Left colon (tissue), 2 donors: ENCODE data around the gene MIB2. TPM values are rescaled to one million over a fixed set of nuclear protein-coding genes. Genes with fewer than 3 reads are reported as not detected.

Experiments
- ATAC-seq: fragments of 200-7000 bp; cut with Tn5 transposase; one replicate; pipeline ENCODE4 v1.9.1; 2020; ENCODE audit warnings: mild to moderate bottlenecking, moderate library complexity
- DNase-seq, 2 donors: peaks; one replicate each; pipeline ENCODE4 v3.0.0-alpha.2; 2020
- intact Hi-C, 2 donors: fragments of 100-400 bp; cut with DNase I in 1 of 2; cut with micrococcal nuclease in 1 of 2; formaldehyde crosslinking; loops; one replicate each; pipeline versions ENCODE4 v1.11.2 to v1.14.0; 2022; cut with DNase I, micrococcal nuclease
- total RNA-seq, 2 donors: library from RNA; stranded (reverse); fragmentation: NEBNext Ultra II Directional; extraction: Animal tissue kit (Norgen Biotek cat#: 25700); gene quantifications; one replicate each; pipeline ENCODE4 v1.2.1, GENCODE V29; 2021
- donor health status: DM: no; HTN: no; CAD: no.
- donor health status: DM: yes; HTN: yes; CAD: no.

Gene MIB2
- total RNA-seq, 2 donors from 2014 or later = 84.8 to 86.1 TPM

DNA sequence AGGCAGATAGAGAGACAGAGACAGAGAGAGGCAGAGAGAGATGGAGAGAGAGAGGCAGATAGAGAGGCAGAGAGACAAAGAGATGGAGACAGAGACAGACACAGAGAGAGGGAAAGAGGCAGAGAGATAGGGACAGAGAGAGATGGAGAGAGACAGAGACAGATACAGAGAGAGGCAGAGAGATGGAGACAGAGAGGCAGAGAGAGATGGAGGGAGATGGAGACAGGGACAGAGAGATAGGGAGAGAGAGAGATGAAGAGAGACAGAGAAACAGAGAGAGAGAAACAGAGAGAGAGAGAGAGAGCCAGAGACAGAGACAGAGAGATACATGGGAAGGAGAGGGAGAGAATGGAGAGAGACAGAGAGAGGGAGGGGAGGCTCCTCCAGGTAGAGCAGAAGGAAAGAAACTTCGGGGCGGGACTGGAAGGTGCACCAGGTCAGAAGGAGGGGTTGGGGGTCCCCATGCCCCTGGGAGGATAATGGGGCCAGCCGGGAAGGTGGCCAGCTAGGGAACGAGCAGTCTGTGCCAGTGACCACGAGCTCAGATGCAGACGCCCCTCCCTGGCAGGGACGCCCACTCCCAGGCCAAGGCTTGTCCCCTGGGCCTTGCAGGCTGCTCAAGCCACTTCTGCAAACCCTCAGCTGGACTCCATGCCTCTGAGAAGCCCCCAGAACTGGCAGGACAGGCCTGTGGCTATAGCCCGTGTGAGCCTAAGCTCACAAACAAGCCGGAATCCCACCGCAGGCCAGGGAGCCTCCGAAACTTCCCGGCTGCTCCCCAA lies 18.6 kb upstream of the MIB2 start:
- ATAC-seq = no peak
- intact Hi-C loops = no loop called here
- no peak for DNase-seq

DNA sequence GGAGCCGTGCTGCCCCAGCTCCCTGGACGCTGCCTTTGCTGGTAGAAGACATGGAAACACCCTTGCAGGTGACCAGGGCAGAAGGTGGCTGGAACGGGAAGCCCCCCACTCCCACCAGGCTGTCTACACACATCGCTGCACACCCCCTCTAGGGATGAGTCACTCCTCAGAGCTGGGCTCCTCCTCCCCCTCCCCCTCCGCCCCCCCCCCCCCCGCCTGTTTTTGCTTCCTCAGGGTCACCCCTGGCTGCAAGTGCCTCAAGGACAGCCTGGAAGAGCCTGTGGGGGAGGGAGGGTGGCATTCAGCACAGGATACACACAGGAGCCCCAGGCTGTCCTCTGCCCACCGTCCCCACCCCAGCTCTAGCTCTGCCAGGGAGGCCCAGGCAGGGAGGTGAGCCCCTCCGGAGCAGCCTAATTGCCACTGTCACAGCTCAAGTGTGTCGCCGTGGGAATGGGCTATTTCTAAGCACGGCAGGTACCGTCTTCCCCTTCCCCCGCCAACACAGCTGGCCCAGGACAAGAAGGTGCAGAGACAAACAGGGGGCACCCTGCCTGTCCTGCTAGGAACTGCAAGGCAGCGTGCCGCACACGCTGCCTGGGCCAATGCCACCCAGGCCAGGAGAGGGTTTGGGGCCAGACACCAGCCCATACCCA lies 17.9 kb upstream of the MIB2 start:
- intact Hi-C loops = no loop called here
- DNase-seq = no peak
- peak; percentile 62 for ATAC-seq

DNA sequence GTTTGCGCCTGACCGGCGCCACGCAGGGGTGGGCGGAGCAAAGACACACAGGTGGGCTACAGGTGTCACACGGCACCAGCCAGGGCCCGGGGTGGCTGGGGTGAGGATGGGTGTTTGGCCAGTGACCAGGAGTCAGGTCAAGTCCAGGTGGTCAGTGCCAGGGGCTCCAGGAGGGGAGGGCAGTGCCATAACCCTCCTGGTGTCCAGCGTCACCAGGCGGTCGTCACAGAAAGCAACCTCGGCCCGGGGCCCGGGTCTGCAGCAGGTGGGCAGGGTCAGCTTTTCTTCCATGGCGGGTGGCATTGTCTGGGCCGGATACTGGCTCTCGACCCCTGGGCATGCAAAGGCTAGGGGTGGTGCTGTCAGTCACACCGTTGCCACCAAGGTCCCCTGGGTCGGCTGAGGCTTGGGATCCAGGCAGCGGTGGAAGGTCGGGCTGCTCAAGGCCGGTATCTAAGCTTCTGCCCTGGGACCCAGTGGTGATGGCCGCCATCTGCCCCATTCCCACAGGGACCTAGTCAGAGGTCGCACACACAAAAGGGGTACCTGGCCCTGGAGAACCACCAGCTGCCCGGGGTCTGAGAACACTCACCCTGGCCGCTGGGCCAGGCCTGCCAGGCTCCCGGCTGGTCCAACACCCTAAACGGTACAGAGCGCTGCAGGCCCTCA lies 17.1 kb upstream of the MIB2 start:
- DNase-seq = no peak
- ATAC-seq = no peak
- intact Hi-C loops = no loop called here

DNA sequence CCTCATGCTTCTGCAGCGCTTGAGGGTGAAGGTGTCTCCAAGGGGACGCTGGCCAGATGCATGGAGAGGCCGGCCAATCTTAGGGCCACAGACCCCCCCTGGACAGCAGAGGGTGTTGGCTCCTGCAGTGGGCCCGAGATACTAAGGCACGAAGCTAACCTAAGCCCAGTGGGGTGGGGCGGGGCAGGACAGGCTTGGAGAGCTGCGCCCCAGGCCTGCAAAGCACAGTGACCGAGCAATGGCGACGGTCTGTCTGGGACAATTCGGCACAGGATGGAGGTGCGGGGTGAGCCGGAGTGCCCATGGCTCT lies 16.6 kb upstream of the MIB2 start:
- intact Hi-C loops = no loop called here
- DNase-seq (no peak), ATAC-seq (no peak)

DNA sequence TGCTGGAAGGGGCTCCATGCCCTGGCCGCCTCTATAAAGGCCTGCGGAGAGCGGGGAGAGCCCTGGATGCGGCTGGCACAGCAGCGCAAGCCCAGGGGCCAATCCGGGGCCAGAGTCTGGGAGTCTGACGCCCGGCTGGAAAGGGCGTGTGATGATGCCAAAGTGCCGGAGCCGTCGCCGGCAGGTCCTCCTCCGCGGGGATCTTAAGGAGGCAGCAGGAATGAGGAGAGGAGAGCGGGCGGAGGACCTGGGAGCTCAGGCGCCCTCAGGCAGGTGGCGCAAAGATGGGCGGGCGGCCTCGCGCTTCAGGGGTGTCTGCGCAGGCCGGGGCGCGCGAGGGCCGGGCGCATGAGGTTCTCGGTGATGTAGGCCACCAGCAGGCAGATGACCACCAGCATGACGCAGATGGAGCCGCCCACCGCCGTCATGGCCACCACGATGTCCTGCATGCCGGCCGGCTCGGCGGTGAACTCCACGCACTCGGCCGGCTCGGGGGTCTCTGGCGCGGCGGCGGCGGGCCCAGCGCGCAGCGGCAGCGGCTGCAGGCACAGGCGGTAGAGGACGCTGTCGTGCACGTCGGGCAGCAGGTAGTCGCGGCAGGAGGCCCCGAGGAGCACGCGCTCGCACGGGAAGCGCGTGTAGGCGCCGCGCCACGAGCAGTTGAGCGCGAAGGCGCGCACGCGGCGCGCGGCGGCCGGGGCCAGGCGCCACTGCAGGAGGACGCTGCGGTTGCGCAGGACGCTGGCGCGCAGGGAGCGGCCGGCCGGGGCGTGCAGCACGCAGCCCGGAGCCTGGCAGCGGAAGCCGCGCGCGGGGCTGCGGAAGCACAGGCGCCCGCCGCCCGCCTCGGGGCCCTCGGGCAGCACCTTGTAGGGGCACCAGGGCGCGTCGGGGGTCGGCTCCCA lies 16.0 kb upstream of the MIB2 start:
- intact Hi-C loops = no loop called here
- DNase-seq (no peak), ATAC-seq (peak; percentile 56)

DNA sequence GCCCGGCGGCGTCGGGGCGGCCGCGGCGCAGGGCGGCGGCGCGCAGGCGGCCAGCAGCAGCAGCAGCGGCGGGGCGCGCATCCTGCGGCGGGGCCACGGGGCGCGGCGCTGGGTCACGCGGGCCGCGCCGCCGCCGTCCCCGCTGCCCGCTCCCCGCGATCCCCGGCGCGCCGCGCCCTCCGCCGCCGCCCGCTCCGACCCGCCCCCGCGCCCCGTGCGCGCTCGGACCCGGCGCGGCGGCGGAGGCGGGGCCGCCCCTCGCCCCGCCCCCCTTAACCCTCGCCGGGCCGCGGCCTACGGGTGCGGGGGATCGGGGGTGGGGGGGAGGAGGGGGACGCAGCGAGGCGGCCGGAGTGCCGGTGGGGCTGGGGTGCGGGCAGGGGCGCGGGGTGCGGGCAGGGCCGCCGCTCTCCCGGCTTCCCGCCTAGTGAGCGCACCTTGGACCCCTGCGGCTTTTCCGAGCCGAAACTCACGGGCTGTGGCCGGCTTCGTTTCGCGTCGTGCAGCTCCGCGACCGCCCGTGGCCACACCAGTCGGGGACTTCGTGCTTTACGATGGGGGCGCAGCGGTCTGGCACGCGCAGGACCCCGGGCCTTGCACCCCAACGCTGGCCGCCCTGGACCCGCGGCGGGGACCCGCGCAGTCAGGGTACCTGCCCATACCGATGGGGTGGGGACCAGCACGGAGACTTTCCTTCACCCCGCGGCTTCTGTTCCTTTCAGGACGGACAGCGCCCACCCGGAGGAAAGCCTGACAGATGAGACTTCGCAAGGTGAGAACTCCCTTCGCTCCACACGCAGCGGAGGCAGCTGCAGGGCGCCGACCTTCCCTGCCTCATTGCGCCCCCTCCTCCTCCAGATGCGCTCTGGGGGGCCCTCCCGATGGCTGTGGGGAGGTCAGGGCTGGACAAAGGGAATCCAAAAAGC lies 15.1 kb upstream of the MIB2 start, which contains the start of gene FNDC10:
Gene FNDC10, minus strand, starts transcription at position 201 of the 926 bp plus-strand sequence. Its CDS starts 120 bp downstream, at position 81.
- ATAC-seq (peak; percentile 36), DNase-seq (no peak)
- intact Hi-C loops = no loop called here

DNA sequence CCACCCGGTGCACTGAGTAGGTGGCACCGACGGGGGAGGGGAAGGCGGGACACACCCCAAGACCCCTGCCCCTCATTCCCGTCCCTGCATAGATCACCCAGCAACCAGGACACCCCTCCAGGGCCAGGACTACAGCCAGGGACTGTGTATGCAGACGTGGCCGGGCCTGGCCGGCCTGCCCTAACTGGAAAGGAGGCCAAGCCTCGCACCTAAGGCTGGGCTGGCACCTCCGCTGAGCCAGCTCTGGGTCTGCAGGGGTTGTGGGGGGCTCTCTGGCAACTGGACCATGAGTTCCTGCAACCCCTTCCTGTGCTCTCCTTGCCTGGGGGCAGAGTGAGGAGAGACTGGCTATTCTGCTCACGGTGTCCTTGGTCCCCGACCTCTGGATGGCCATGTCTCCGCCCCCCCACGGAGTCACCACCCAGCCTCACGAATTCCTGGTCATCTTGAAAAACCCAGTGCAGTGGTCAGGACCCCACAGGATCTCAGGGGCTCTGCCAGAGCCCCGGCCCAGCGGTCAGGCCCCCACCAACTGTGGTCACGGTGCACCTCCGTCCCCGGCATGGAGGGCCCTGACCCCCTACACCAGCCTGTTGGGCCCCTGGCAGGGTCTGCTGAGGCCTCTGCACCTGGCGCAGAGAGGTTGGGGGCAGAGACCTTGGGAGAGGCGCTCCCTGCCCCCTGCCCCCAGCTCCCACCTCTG lies 14.3 kb upstream of the MIB2 start:
- intact Hi-C loops = no loop called here

DNA sequence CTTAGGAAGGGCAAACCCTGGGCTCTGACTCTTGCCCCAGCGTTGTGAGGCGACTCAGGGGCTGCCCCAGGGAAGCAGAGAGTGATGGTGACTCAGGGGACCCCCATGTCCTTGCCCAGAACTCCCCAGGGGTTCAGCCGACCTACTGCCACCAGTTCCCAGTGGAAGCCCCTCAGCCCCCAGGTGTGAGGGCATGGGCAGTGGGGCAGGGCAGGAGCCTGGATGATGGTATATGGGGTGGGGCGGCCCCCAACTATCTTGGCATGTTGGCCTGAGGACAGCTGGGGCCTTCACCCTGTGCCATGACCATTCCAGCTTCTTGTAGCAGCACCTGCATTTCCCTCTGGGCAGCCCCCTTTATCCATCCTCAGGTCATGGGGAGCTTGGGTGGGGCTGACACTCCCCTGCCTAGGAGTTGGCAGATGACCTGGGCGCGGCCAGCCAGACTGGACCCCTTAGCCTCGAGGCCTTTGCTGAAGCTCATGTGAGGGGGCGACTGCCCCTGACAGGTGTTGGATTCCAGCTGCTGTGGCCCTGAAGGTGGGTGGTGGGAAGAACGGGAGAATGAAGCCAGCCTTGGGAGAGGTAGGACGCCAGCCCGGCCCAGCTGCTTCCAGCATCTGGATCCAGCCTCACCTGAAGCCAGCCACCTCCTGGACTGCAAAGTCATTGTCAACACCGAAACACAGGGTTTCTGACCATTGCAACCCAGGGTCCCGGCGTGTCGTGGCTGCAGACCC lies 13.6 kb upstream of the MIB2 start:
- intact Hi-C loops = no loop called here
- no peak for DNase-seq
- no peak for ATAC-seq

More for the DNA sequence above, 14.3 kb upstream of the MIB2 start:
- no peak for DNase-seq
- no peak for ATAC-seq

DNA sequence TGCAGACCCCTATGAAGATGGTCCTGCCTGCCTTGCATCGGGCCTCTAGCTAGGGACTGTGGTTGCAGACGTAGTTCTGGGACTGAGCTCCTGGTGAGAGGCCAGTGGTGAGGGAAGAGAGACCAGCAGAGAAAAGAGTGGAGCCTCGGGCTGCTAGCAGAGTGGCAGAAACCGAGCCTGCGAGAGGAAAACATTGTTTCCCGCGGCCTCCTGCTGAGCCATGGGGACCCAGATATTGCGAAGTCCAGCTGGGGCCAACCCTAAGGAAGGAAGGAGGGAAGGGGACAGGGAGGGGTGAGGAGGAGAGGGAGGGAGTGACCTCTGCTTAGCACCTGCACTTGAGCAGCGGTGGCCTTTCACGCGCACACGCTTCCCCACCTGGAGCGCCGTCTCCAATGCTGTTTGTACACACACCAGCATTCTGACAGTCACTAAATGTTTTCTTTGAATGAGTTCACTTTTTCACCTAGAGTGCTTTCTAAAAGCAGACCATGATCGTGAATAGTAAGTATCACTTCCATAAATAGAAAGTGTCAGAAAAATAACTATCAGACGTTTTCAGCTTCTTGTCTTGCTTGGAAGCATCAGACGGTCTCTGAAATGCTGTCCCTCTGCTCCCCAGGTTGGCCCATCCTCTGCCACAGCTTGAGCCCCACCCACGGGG lies 12.9 kb upstream of the MIB2 start:
- ATAC-seq (no peak), DNase-seq (no peak)
- intact Hi-C loops = no loop called here

DNA sequence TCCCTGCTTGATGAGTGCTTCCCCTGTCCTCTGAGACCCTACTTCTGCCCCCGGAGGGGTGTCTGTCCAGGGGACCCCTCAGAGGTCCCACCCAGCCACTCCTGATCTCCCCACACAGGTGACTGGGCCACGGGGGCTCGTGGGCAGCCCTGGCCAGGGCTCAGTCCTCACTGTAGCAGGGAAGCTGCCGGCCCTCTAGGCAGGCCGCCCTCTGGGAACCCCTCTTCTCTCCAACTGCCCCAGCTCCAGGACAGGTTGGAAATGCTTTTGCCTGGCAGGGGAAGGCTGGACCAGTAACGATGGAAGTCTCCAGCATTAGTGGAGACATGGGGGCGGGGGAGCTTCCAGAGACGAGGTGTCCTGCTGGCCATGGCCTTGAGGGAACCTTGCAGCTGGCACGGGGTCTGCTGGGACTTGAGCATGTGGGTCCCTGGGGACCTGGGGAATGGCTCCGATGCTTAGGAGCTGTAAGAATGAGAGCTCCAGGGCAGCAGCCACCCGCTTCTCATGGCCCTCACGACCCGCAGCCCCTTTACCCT lies 12.3 kb upstream of the MIB2 start:
- intact Hi-C loops = no loop called here
- ATAC-seq (no peak), DNase-seq (no peak)

DNA sequence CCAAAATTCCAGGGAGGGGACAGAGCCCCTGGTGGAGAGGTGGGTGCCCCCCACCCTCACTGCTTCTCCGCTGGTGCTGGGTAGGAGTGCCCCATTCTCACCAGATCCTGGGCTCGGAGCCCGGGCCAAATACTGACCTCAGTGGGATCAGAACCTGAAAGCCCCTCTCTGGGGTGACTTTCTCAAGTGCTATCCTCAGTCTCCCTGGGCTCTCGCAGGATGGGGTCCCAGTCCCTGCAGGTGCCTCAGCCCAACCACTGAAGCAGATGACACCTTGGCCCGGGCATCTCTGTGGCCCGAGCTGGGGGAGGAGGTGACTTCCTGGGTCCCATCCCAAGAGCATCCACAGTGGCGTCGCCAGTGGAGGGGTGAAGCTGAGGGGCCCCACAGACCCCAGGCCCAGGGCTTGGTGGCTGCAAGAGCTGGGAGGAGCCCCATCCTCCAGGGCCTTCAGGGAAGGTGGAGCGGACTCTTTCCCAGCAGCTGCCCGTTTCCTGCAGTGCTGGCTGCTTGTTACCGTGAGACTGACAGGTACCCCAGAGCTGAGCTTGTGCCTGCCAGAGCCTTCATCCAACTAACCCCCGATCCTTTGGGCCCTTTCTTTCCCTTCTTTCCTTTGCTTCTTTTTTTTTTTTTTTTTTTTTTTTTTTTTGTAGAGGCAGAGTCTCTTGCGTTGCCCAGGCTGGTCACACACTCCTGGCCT lies 11.5 kb upstream of the MIB2 start:
- no peak for DNase-seq
- intact Hi-C loops = no loop called here
- ATAC-seq = no peak

DNA sequence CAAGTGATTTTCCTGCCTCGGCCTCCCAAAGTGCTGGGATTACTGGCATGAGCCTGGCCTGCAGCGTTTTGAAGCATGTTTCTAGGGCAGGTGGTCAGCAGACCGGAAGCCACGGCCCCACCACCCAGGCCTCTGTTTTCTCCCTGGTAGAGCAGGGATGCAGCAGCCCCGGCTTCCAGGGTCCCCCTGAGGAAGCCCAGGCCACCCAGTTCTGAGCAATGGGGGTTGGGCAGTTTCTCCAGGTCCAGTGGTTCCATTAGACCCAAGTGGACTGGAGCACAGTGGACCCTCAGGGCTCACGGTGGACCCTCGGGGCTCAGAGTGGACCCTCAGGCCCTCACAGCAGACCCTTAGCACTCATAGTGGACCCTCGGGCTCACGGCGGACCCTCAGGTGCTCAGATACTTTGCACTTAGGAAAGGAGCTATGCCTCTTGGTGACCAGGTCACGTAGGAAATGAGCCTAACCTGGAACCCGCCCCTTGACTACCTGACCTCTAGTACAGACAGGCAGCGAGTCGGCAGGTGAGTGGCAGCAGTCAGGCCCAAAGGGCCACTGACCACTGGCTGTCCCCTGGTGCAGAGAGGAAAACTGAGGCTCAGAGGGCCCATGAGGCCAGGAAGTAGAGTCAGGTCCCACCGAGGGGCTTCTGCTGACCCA lies 10.8 kb upstream of the MIB2 start:
- intact Hi-C loops = no loop called here
- ATAC-seq (no peak), DNase-seq (no peak)

DNA sequence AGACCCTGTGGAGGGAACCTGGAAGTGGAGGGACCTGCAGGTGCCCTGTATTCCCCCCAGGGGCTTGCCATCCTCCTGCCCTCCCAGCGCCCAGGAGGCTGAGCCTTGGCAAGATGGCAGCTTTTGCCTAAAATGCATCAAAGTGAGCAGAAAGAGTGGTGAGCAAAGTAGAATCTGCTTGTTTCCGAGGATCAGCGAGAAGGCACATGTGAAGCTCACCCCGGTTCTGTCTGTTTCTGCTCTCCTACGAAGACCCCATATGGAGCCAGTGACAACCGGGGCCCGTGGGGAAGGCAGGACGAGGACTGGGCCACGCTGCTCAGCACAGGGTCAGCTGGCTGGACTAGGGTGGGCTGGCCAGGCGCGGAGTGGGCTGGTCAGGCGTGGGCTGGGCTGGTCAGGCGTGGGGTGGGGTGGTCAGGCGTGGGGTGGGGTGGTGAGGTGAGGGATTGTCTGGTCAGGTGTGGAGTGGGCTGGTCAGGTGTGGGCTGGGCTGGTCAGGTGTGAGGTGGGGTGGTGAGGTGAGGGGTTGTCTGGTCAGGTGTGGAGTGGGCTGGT lies 10.2 kb upstream of the MIB2 start:
- no peak for ATAC-seq
- DNase-seq = no peak
- intact Hi-C loops = no loop called here

DNA sequence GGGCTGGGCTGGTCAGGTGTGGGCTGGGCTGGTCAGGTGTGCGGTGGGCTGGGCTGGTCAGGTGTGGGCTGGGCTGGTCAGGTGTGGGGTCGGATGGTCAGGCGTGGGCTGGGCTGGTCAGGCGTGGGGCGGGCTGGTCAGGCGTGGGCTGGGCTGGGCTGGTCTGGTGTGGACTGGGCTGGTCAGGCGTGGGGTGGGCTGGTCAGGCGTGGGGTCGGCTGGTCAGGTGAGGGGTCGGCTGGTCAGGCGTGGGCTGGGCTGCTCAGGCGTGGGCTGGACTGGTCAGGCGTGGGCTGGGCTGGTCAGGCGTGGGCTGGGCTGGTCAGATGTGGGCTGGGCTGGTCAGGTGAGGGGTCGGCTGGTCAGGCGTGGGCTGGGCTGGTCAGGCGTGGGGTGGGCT lies 9.6 kb upstream of the MIB2 start:
- intact Hi-C loops = no loop called here
- no peak for DNase-seq
- no peak for ATAC-seq

DNA sequence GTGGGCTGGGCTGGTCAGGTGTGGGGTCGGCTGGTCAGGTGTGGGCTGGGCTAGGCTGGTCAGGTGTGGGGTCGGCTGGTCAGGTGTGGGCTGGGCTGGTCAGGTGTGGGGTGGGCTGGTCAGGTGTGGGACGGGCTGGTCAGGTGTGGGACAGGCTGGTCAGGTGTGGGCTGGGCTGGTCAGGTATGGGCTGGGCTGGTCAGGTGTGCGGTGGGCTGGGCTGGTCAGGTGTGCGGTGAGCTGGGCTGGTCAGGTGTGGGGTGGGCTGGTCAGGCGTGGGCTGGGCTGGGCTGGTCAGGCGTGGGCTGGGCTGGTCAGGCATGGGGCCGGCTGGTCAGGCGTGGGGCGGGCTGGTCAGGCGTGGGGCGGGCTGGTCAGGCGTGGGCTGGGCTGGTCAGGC lies 9.1 kb upstream of the MIB2 start:
- ATAC-seq = no peak
- DNase-seq = no peak

More for the DNA sequence above, 9.1 kb upstream of the MIB2 start:
- intact Hi-C loops = no loop called here
